HepG2 (cell line): ENCODE results near the gene AP4E1. TPM values are rescaled to one million over a fixed set of nuclear protein-coding genes. Genes with fewer than 3 reads are reported as not detected.

ENCODE experiments used
- ATAC-seq: fragments of 200-7000 bp; cut with Tn5 transposase; 3 replicates; pipeline ENCODE4 v1.9.1; 2020; ENCODE audit warnings: mild to moderate bottlenecking, moderate library complexity
- BruUV-seq: library from RNA; stranded (reverse); fragments of 400-500 nt; replicated peaks from 2 replicates; lab custom pipeline; 2021; lab: Mats Ljungman, UMichigan
- CTCF ChIA-PET: fragments of 300-600 bp; formaldehyde crosslinking; extraction: SDS; loops from one replicate; lab custom pipeline; 2021; ENCODE audit warnings: low total read pairs, inconsistent platforms, low intra/inter-chr PET ratio; lab: Yijun Ruan, JAX
- POLR2A ChIA-PET: fragments of 350-600 bp; sonication (Branson Sonifier 250); formaldehyde crosslinking; loops from one replicate; lab custom pipeline; 2020; ENCODE audit warnings: antibody characterized with exemption, inconsistent platforms; lab: Yijun Ruan, JAX
- DNase-seq: peaks from one replicate; pipeline ENCODE4 v3.0.0-alpha.2; 2015; ENCODE audit warnings: low spot score
- FAIRE-seq: peaks from 3 replicates; lab custom pipeline; 2011; peaks lifted over from hg19 to GRCh38; lab: Jason Lieb, UNC
- H2AFZ ChIP-seq: one replicate; pipeline ENCODE4 v1.6.1; 2011; ENCODE audit warnings: low read length, inconsistent platforms
- H3K27ac ChIP-seq: fragments of 300-600 bp; 3 replicates; pipeline ENCODE4 v1.8.0; 2011; ENCODE audit warnings: mixed run types, mild to moderate bottlenecking, mixed read lengths, low read length, inconsistent platforms; ENCODE audit not compliant: insufficient read depth; ENCODE audit errors: extremely low read length
- H3K27me3 ChIP-seq, 2 experiments: fragments of 200-600 bp in 1 of 2; 2 replicates in 1 of 2; 3 replicates in 1 of 2; pipeline versions ENCODE4 v1.6.0 to v1.8.0; 2011; ENCODE audit warnings: low read length in 2 of 2, mild to moderate bottlenecking in 2 of 2, moderate library complexity in 2 of 2, inconsistent platforms in 1 of 2; ENCODE audit not compliant: insufficient read depth in 2 of 2, control insufficient read depth in 1 of 2
- H3K36me3 ChIP-seq, 2 experiments: fragments of 200-600 bp in 1 of 2; replicated peaks in 1 of 2; 2 replicates in 1 of 2; 3 replicates in 1 of 2; pipeline versions ENCODE4 v1.5.1 to v1.8.0; 2011; ENCODE audit warnings: low read length in 2 of 2, inconsistent platforms in 1 of 2; ENCODE audit not compliant: insufficient read depth in 2 of 2, control insufficient read depth in 1 of 2
- H3K4me1 ChIP-seq: 2 replicates; pipeline ENCODE4 v1.5.1; 2012; ENCODE audit warnings: low read length, inconsistent platforms; ENCODE audit not compliant: insufficient read depth
- H3K4me2 ChIP-seq: 2 replicates; pipeline ENCODE4 v1.6.0; 2011; ENCODE audit warnings: low read depth, low read length, inconsistent platforms
- H3K4me3 ChIP-seq, 3 experiments: fragments of 200-600 bp in 1 of 3; sonication (generic), shearing (Covaris generic) in 1 of 3; replicated peaks in 1 of 3; 2 replicates each; pipeline ENCODE4 v1.5.1; 2011 to 2016; ENCODE audit warnings: low read length in 3 of 3, inconsistent platforms in 2 of 3, low read depth in 2 of 3, mild to moderate bottlenecking in 2 of 3, control low read depth in 1 of 3, mixed read lengths in 1 of 3; ENCODE audit not compliant: insufficient read depth in 1 of 3
- H3K79me2 ChIP-seq: one replicate; pipeline ENCODE4 v1.6.1; 2011; ENCODE audit warnings: low read length, inconsistent platforms; ENCODE audit not compliant: insufficient read depth
- H3K9ac ChIP-seq: 2 replicates; pipeline ENCODE4 v1.6.0; 2011; ENCODE audit warnings: mild to moderate bottlenecking, low read depth, low read length, inconsistent platforms; ENCODE audit not compliant: insufficient read depth
- H3K9me3 ChIP-seq: 2 replicates; pipeline ENCODE4 v1.5.1; 2012; ENCODE audit warnings: mild to moderate bottlenecking, low read length
- H4K20me1 ChIP-seq: 2 replicates; pipeline ENCODE4 v1.6.0; 2011; ENCODE audit warnings: inconsistent platforms, mild to moderate bottlenecking, low read length, moderate library complexity; ENCODE audit not compliant: insufficient read depth
- HDAC6 ChIP-seq: fragments of 200-600 bp; sonication (generic); IDR thresholded peaks from 2 replicates; pipeline ENCODE4 v1.7.0; 2017; ENCODE audit warnings: mild to moderate bottlenecking, antibody characterized with exemption, low read length, low read depth
- HOXA9 ChIP-seq: sonication (generic); formaldehyde crosslinking; IDR thresholded peaks from 2 replicates; pipeline ENCODE4 v1.8.1; 2022; ENCODE audit warnings: missing genetic modification reagents, mild to moderate bottlenecking, moderate library complexity, borderline replicate concordance
- MEF2D ChIP-seq: sonication (generic); formaldehyde crosslinking; IDR thresholded peaks from 2 replicates; pipeline ENCODE4 v1.5.1; 2020; ENCODE audit warnings: mild to moderate bottlenecking, missing genetic modification reagents
- TP53 ChIP-seq: sonication (generic); formaldehyde crosslinking; conservative IDR thresholded peaks from 2 replicates; pipeline ENCODE4 v1.4.0; 2020; ENCODE audit warnings: missing genetic modification reagents
- U2AF1 ChIP-seq: fragments of 200-400 bp; formaldehyde crosslinking; optimal IDR thresholded peaks from 2 replicates; pipeline ENCODE3; 2017; ENCODE audit warnings: mild to moderate bottlenecking, low read depth, low read length
- ZKSCAN8 ChIP-seq: IDR thresholded peaks from 2 replicates; pipeline ENCODE4 v1.6.1; 2016; ENCODE audit warnings: borderline replicate concordance, missing genetic modification reagents, missing compliant biosample characterization
- ZNF20 ChIP-seq: sonication (generic); formaldehyde crosslinking; IDR thresholded peaks from 2 replicates; pipeline ENCODE4 v1.4.0; 2020; ENCODE audit warnings: mild to moderate bottlenecking, moderate library complexity, missing genetic modification reagents
- in situ Hi-C: cut with HindIII; loops from 2 replicates; pipeline ENCODE4 v1.10.0; 2017; ENCODE audit warnings: low pct_unique_long_range_greater_than_20kb; ENCODE audit not compliant: extremely low pct_ligation_motif_present
- intact Hi-C: fragments of 100-400 bp; cut with micrococcal nuclease; formaldehyde crosslinking; loops from one replicate; pipeline ENCODE4 v1.10.0; 2022; ENCODE audit not compliant: unreplicated experiment
- polyA plus RNA-seq, 8 experiments: library from polyadenylated mRNA; depleted of rRNA in 3 of 8; stranded (reverse) in 7 of 8; unstranded in 1 of 8; fragments of >200 nt; fragmentation: Illumina TruSeq in 4 of 8; extraction: Trizol in 4 of 8; gene quantifications; 2 replicates each; pipeline versions ENCODE4 v1.2.1 to v1.2.3, GENCODE V29; 2011 to 2016; ENCODE audit warnings: low read depth in 4 of 8, missing spikeins in 1 of 8, mixed read lengths in 1 of 8; ENCODE audit not compliant: insufficient read depth in 1 of 8
- total RNA-seq, 5 experiments: library from RNA; depleted of rRNA; stranded (reverse); fragments of >200 nt; fragmentation: Illumina TruSeq; extraction: Trizol; gene quantifications; 2 replicates each; pipeline ENCODE4 v1.2.3, GENCODE V29; 2016; ENCODE audit warnings: low read depth in 1 of 5
- TF ChIP-seq, protein P1 (sequence below): sonication (generic); formaldehyde crosslinking; IDR thresholded peaks from 2 replicates; pipeline ENCODE4 v1.5.0; 2020; ENCODE audit warnings: missing genetic modification reagents
- TF ChIP-seq, protein P2 (sequence below): IDR thresholded peaks from 2 replicates; pipeline ENCODE4 v1.6.1; 2016; ENCODE audit warnings: missing compliant biosample characterization, missing genetic modification reagents, borderline replicate concordance

The AP4E1 gene
- total and polyA plus RNA-seq, 2 of the 13 experiments (the other 11 are each of a cell fraction or from before 2014, with no cell fraction given): 2.2 to 7.8 TPM

DNA sequence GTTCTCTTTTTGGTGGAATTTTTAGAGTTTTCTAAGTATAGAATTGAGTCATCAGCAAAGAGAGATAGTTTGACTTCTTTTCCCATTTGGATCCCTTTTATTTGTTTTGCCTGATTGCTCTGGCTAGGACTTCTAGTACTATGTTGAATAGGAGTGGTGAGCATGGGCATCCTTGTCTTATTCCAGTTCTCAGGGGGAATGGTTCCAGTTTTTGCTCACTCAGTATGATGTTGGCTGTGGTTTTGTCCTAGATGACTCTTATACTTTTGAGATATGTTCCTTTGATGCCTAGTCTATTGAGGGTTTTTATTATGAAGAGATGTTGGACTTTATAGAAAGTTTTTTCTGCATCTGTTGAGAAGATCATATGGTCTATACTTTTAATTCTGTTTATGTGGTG, 113.7 kb downstream of the AP4E1 start:
- POLR2A ChIA-PET: no interaction called here
- Histone ChIP-seq H3K4me2 (no peak overlapping the region), H3K9ac (no peak overlapping the region), H2AFZ (no peak overlapping the region), H3K79me2 (no peaks in the 10 kb centered on the region), H3K9me3 (no peaks in the 10 kb centered on the region), H3K4me1 (no peaks in the 10 kb centered on the region), H3K36me3 (no peaks in the 10 kb centered on the region), H3K27ac (no peak overlapping the region), H4K20me1 (no peaks in the 10 kb centered on the region), H3K27me3 (no peaks in the 10 kb centered on the region), H3K4me3 (no peak overlapping the region)
- FAIRE-seq (no peak), ATAC-seq (no peak), DNase-seq (no peak)
- in situ Hi-C loops (no loop called here), intact Hi-C loops (no loop called here)
- no TSS peak for BruUV-seq
- CTCF ChIA-PET: no interaction called here
- TF ChIP-seq MEF2D (no peak), TP53 (CRISPR knock-in tag) (no peak), ZKSCAN8 (no peak), U2AF1 (no peak), HOXA9 (no peak), ZNF20 (CRISPR knock-in tag) (no peak), HDAC6 (no peak)
- TF ChIP-seq, protein P1, sequence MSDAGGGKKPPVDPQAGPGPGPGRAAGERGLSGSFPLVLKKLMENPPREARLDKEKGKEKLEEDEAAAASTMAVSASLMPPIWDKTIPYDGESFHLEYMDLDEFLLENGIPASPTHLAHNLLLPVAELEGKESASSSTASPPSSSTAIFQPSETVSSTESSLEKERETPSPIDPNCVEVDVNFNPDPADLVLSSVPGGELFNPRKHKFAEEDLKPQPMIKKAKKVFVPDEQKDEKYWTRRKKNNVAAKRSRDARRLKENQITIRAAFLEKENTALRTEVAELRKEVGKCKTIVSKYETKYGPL (CRISPR knock-in tag): no peak
- TF ChIP-seq, protein P2, sequence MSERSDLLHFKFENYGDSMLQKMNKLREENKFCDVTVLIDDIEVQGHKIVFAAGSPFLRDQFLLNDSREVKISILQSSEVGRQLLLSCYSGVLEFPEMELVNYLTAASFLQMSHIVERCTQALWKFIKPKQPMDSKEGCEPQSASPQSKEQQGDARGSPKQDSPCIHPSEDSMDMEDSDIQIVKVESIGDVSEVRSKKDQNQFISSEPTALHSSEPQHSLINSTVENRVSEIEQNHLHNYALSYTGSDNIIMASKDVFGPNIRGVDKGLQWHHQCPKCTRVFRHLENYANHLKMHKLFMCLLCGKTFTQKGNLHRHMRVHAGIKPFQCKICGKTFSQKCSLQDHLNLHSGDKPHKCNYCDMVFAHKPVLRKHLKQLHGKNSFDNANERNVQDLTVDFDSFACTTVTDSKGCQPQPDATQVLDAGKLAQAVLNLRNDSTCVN (CRISPR knock-in tag): no peak
